Neural progenitor cell (in vitro differentiated cells): ENCODE measurements around the gene SUSD1. TPM values are rescaled to one million over a fixed set of nuclear protein-coding genes. Genes with fewer than 3 reads are reported as not detected.

Experiments
- DNase-seq: peaks from one replicate; pipeline ENCODE4 v3.0.0-alpha.2; 2016; ENCODE audit warnings: low spot score
- H2AFZ ChIP-seq: fragments of 200-600 bp; sonication (generic); replicated peaks from 2 replicates; pipeline ENCODE4 v1.6.1; 2016; ENCODE audit warnings: antibody characterized with exemption
- H3F3A ChIP-seq: fragments of 200-600 bp; sonication (generic); 2 replicates; pipeline ENCODE4 v1.6.1; 2016; ENCODE audit warnings: antibody characterized with exemption, low read depth
- H3K27ac ChIP-seq: fragments of 200-600 bp; sonication (generic); 2 replicates; pipeline ENCODE4 v1.5.1; 2016; ENCODE audit warnings: mild to moderate bottlenecking
- H3K27me3 ChIP-seq: fragments of 200-600 bp; sonication (generic); 2 replicates; pipeline ENCODE4 v1.6.1; 2016; ENCODE audit warnings: mild to moderate bottlenecking, moderate library complexity
- H3K36me3 ChIP-seq: fragments of 200-600 bp; sonication (generic); 2 replicates; pipeline ENCODE4 v1.5.1; 2016
- H3K4me1 ChIP-seq: fragments of 200-600 bp; sonication (generic); 2 replicates; pipeline ENCODE4 v1.6.1; 2016; ENCODE audit warnings: mixed run types
- H3K4me2 ChIP-seq: fragments of 200-600 bp; sonication (generic); 2 replicates; pipeline ENCODE4 v1.6.1; 2016
- H3K4me3 ChIP-seq: fragments of 200-600 bp; sonication (generic); 2 replicates; pipeline ENCODE4 v1.5.1; 2016
- H3K79me2 ChIP-seq: fragments of 200-600 bp; sonication (generic); 2 replicates; pipeline ENCODE4 v1.6.1; 2016; ENCODE audit warnings: low read depth
- H3K9ac ChIP-seq: fragments of 200-600 bp; sonication (generic); 2 replicates; pipeline ENCODE4 v1.6.1; 2016
- H3K9me3 ChIP-seq: fragments of 200-600 bp; sonication (generic); 2 replicates; pipeline ENCODE4 v1.5.1; 2016; ENCODE audit warnings: low read depth
- H4K20me1 ChIP-seq: fragments of 200-600 bp; sonication (generic); 2 replicates; pipeline ENCODE4 v1.6.1; 2016; ENCODE audit warnings: low read depth
- H3K27ac Mint-ChIP-seq: 3 replicates; pipeline ENCODE4 v1.8.0; 2021; ENCODE audit warnings: mixed read lengths
- H3K27me3 Mint-ChIP-seq: 2 replicates; pipeline ENCODE4 v1.8.0; 2022; ENCODE audit warnings: low read depth, mild to moderate bottlenecking, inconsistent platforms, moderate library complexity, mixed read lengths; ENCODE audit not compliant: insufficient read depth
- H3K36me3 Mint-ChIP-seq: 3 replicates; pipeline ENCODE4 v1.8.0; 2021; ENCODE audit warnings: mixed read lengths
- H3K4me1 Mint-ChIP-seq: 3 replicates; pipeline ENCODE4 v1.8.0; 2021; ENCODE audit warnings: mixed read lengths
- H3K4me3 Mint-ChIP-seq: 3 replicates; pipeline ENCODE4 v1.8.0; 2021; ENCODE audit warnings: mild to moderate bottlenecking, moderate library complexity, mixed read lengths
- H3K9me3 Mint-ChIP-seq: 3 replicates; pipeline ENCODE4 v1.8.0; 2020; ENCODE audit warnings: mixed read lengths
- EZH2 ChIP-seq: fragments of 200-600 bp; sonication (generic); IDR thresholded peaks from 2 replicates; pipeline ENCODE4 v1.6.1; 2017; ENCODE audit warnings: antibody characterized with exemption, mild to moderate bottlenecking, moderate library complexity
- EZH2phosphoT487 ChIP-seq: fragments of 200-600 bp; sonication (generic); IDR thresholded peaks from 2 replicates; pipeline ENCODE4 v1.6.1; 2017; ENCODE audit warnings: antibody characterized with exemption
- total RNA-seq: library from RNA; depleted of rRNA; stranded (reverse); fragments of >200 nt; gene quantifications from 2 replicates; pipeline ENCODE4 v1.2.3, GENCODE V29; 2015; ENCODE audit warnings: low replicate concordance
- TF ChIP-seq, protein P1 (sequence below): fragments of 200-600 bp; sonication (generic); IDR thresholded peaks from 2 replicates; pipeline ENCODE4 v1.5.1; 2017; ENCODE audit warnings: antibody characterized with exemption, mild to moderate bottlenecking

The SUSD1 gene
- total RNA-seq, 1 donor from 2014 or later, result 12.0 TPM

DNA sequence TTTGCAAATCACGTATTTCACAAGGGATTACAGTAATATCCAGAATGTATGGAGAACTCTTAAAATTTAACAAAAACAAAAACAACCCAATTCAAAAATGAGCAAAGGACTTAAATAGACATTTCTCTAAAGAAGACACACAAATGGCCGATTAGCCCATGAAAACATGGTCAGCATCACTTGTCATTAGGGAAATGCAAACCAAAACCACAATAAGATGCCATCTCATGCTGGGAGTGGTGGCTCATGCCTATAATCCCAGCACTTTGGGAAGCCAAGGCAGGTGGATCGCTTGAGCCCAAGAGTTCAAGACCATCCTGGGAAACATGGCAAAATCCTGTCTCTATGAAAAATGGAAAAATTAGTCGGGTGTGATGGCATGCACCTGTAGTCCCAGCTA lies 120.2 kb downstream of the SUSD1 start:
- H3F3A ChIP-seq, result no peaks in the 10 kb centered on the region
- Mint-ChIP-seq H3K27me3 (peaks cover 2% of the 10 kb centered on the region), H3K9me3 (no peaks in the 10 kb centered on the region), H3K4me1 (no peaks in the 10 kb centered on the region), H3K27ac (no peak overlapping the region), H3K36me3 (peaks cover 2% of the 10 kb centered on the region), H3K4me3 (no peak overlapping the region)
- TF ChIP-seq EZH2, result no peak
- TF ChIP-seq EZH2phosphoT487, result no peak
- TF ChIP-seq, protein P1, sequence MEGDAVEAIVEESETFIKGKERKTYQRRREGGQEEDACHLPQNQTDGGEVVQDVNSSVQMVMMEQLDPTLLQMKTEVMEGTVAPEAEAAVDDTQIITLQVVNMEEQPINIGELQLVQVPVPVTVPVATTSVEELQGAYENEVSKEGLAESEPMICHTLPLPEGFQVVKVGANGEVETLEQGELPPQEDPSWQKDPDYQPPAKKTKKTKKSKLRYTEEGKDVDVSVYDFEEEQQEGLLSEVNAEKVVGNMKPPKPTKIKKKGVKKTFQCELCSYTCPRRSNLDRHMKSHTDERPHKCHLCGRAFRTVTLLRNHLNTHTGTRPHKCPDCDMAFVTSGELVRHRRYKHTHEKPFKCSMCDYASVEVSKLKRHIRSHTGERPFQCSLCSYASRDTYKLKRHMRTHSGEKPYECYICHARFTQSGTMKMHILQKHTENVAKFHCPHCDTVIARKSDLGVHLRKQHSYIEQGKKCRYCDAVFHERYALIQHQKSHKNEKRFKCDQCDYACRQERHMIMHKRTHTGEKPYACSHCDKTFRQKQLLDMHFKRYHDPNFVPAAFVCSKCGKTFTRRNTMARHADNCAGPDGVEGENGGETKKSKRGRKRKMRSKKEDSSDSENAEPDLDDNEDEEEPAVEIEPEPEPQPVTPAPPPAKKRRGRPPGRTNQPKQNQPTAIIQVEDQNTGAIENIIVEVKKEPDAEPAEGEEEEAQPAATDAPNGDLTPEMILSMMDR, result no peak
- peaks cover 4% of the 10 kb centered on the region for H3K4me1 ChIP-seq
- no peaks in the 10 kb centered on the region for H3K36me3 ChIP-seq
- H3K9ac ChIP-seq, result no peak overlapping the region
- no peaks in the 10 kb centered on the region for H4K20me1 ChIP-seq
- no peak overlapping the region for H2AFZ ChIP-seq
- H3K4me3 ChIP-seq, result no peak overlapping the region
- H3K9me3 ChIP-seq, result no peaks in the 10 kb centered on the region
- H3K4me2 ChIP-seq, result no peak overlapping the region
- DNase-seq, result no peak
- no peaks in the 10 kb centered on the region for H3K79me2 ChIP-seq
- H3K27ac ChIP-seq, result no peak overlapping the region
- no peaks in the 10 kb centered on the region for H3K27me3 ChIP-seq

DNA sequence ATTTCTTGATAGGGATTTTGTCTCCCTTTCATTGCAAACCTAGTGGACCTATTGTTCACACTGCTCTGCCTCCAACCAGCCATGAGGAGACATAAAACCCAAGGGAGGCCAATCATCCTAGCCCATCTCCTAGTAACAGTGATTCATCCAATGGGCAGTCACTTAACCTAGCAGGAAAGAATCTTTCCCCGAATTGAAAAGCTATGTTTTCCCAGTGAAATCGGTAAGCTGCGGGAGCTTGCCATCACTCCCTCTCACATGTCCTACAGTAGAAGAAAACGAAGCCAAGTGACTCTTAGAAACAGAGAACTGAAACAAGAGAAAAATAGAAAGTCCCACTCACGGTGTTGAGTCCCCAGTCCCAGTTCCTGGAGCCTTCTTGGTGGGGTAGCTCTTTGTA lies 123.3 kb downstream of the SUSD1 start:
- H3K9me3 ChIP-seq, result no peaks in the 10 kb centered on the region
- H3K4me2 ChIP-seq, result no peak overlapping the region
- Mint-ChIP-seq H3K9me3 (peaks cover 2% of the 10 kb centered on the region), H3K4me3 (no peak overlapping the region), H3K4me1 (no peaks in the 10 kb centered on the region), H3K36me3 (no peaks in the 10 kb centered on the region), H3K27ac (no peak overlapping the region), H3K27me3 (peaks cover 2% of the 10 kb centered on the region)
- H3K27ac ChIP-seq, result no peak overlapping the region
- no peak for DNase-seq
- peaks cover 4% of the 10 kb centered on the region for H3K4me1 ChIP-seq
- H3K9ac ChIP-seq, result no peak overlapping the region
- H3F3A ChIP-seq, result no peaks in the 10 kb centered on the region
- no peak overlapping the region for H2AFZ ChIP-seq
- TF ChIP-seq, protein P1, result no peak
- no peak for TF ChIP-seq EZH2
- TF ChIP-seq EZH2phosphoT487, result no peak
- H3K4me3 ChIP-seq, result no peak overlapping the region
- H3K36me3 ChIP-seq, result no peaks in the 10 kb centered on the region
- H3K79me2 ChIP-seq, result no peaks in the 10 kb centered on the region
- H4K20me1 ChIP-seq, result no peaks in the 10 kb centered on the region
- H3K27me3 ChIP-seq, result no peaks in the 10 kb centered on the region

DNA sequence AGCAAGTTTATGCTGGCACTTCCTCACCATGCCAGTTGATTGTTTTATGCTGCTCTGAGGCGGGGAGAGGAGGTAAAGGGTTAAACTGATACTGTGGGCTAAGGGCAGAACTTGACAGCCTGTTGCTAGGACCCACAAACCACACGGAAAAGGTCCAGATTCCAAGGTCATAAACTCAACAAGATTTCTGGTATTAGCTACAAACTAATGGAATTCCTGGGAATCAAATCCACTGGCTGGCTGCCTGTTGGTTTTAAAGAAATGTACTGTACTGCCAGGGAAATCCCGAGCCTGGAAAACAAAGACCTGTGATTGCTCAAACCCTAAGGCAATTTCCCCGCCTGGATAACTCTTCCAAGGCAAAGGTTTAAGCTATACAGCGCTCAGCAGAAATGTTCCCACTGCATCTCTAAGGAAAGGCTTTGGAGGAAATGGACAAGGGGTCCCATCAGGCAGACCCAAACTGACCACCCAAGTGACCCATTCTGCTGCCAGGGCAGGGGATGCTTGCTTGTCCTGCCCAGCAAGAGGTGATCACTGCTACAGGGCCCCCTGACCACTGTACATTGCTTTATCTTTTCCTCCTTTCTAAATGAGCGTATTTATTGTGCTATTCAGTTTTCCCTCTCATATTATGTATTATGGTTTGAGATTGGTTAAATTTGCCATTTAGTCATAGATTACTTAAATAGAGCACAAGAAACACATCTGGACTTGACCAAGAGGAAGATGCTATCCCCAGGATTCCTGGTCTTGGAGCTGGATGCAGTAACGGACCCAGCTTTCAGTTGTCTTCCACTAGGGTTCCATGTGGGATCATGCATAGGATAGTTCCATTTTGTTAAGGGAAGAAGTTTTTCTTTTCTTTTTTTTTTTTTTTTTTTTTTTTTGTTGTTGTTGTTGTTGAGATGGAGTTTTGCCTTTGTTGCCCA lies 124.3 kb downstream of the SUSD1 start:
- Mint-ChIP-seq H3K4me3 (no peak overlapping the region), H3K27ac (no peak overlapping the region), H3K36me3 (no peaks in the 10 kb centered on the region), H3K4me1 (no peaks in the 10 kb centered on the region), H3K9me3 (peaks cover 2% of the 10 kb centered on the region), H3K27me3 (peaks cover 2% of the 10 kb centered on the region)
- no peaks in the 10 kb centered on the region for H4K20me1 ChIP-seq
- no peaks in the 10 kb centered on the region for H3F3A ChIP-seq
- no peaks in the 10 kb centered on the region for H3K79me2 ChIP-seq
- no peak overlapping the region for H3K4me3 ChIP-seq
- no peak overlapping the region for H2AFZ ChIP-seq
- H3K36me3 ChIP-seq, result no peaks in the 10 kb centered on the region
- H3K27me3 ChIP-seq, result no peaks in the 10 kb centered on the region
- peaks cover 4% of the 10 kb centered on the region for H3K4me1 ChIP-seq
- TF ChIP-seq EZH2 (no peak), EZH2phosphoT487 (no peak)
- TF ChIP-seq, protein P1, result no peak
- H3K9ac ChIP-seq, result no peak overlapping the region
- H3K9me3 ChIP-seq, result no peaks in the 10 kb centered on the region
- peak; percentile 31 for DNase-seq
- no peak overlapping the region for H3K27ac ChIP-seq
- no peak overlapping the region for H3K4me2 ChIP-seq
